Prostate gland (tissue), 2 donors: ENCODE data around the gene KRT75.

Experiments
- CTCF ChIP-seq, 4 experiments: fragments of 200-600 bp in 2 of 4; fragments of 450-650 bp in 2 of 4; sonication (generic) in 2 of 4; IDR thresholded peaks; 1 replicate in 3 of 4; 2 replicates in 1 of 4; pipeline ENCODE4 v1.5.1; 2016 to 2019; ENCODE audit warnings: antibody characterized with exemption in 4 of 4, mild to moderate bottlenecking in 2 of 4, moderate library complexity in 2 of 4
- POLR2A ChIP-seq: fragments of 450-650 bp; IDR thresholded peaks from one replicate; pipeline ENCODE4 v1.6.1; 2016; ENCODE audit warnings: antibody characterized with exemption, mild to moderate bottlenecking
- POLR2AphosphoS5 ChIP-seq: sonication (generic); formaldehyde crosslinking; IDR thresholded peaks from one replicate; pipeline ENCODE4 v1.6.1; 2017; ENCODE audit warnings: antibody characterized with exemption

DNA sequence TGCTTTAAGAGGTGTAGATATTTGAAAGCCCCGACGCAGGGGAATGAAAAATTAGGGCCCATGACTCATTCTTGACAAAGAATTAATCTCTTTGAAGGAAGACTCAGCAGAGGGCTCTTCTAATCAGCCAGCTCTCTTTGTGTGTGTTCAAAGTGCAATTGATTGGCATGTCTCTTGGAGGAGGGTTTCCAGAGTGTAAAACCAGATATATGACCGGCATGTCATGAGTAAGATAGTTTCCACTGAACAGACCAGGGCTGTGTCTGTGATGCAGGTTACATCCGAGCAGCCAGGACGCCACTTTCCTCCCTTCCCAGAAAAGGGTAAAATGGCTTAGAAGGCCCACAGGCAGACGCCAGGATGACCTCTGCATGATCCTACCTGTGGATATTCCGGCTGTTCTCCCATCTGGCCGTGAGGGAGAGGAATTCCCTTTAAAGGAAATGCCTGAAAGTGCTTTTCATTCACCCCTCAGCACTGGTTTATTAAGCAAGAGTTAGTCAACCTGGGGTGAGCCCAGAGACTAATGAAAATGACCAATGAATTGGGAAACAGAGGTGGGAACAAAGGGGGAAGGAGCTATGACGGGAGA lies 7.2 kb upstream of the KRT75 start:
- TF ChIP-seq CTCF (IDR thresholded peaks at IDR 0.05) (no peak), POLR2A (no peak), POLR2AphosphoS5 (no peak)
